MM.1S (cell line): ENCODE results near the gene TCEANC.

Experiments used
- DNase-seq: peaks from one replicate; pipeline ENCODE4 v3.0.0-alpha.2; 2015
- H2AFZ ChIP-seq: fragments of 300-600 bp; sonication (generic); 2 replicates; pipeline ENCODE4 v1.6.0; 2016; ENCODE audit warnings: antibody characterized with exemption, low read length
- H3F3A ChIP-seq: fragments of 300-600 bp; sonication (generic); 2 replicates; pipeline ENCODE4 v1.6.1; 2016; ENCODE audit warnings: mild to moderate bottlenecking, antibody characterized with exemption, low read length, moderate library complexity, mixed read lengths; ENCODE audit not compliant: insufficient read depth
- H3K27ac ChIP-seq: fragments of 300-600 bp; sonication (generic); 2 replicates; pipeline ENCODE4 v1.5.1; 2016; ENCODE audit warnings: mild to moderate bottlenecking, low read length
- H3K27me3 ChIP-seq: fragments of 300-600 bp; sonication (generic); replicated peaks from 2 replicates; pipeline ENCODE4 v1.6.0; 2016; ENCODE audit warnings: low read length; ENCODE audit not compliant: insufficient read depth
- H3K36me3 ChIP-seq: fragments of 300-600 bp; sonication (generic); replicated peaks from 2 replicates; pipeline ENCODE4 v1.6.1; 2016; ENCODE audit warnings: mild to moderate bottlenecking, low read length, mixed read lengths; ENCODE audit not compliant: insufficient read depth
- H3K4me1 ChIP-seq: fragments of 300-600 bp; sonication (generic); 2 replicates; pipeline ENCODE4 v1.6.1; 2016; ENCODE audit warnings: low read length, mixed read lengths
- H3K4me2 ChIP-seq: fragments of 300-600 bp; sonication (generic); 2 replicates; pipeline ENCODE4 v1.6.0; 2016; ENCODE audit warnings: low read depth, low read length
- H3K4me3 ChIP-seq: fragments of 300-600 bp; sonication (generic); 2 replicates; pipeline ENCODE4 v1.5.1; 2016; ENCODE audit warnings: low read length, mixed read lengths
- H3K79me2 ChIP-seq: fragments of 300-600 bp; sonication (generic); 2 replicates; pipeline ENCODE4 v1.6.1; 2016; ENCODE audit warnings: mixed run types, low read length, mixed read lengths
- H3K9ac ChIP-seq: fragments of 300-600 bp; sonication (generic); 2 replicates; pipeline ENCODE4 v1.6.1; 2016; ENCODE audit warnings: low read length, mixed read lengths
- H3K9me2 ChIP-seq: fragments of 300-600 bp; sonication (generic); replicated peaks from 2 replicates; pipeline ENCODE4 v1.6.1; 2016; ENCODE audit warnings: mild to moderate bottlenecking, low read length, mixed read lengths; ENCODE audit not compliant: insufficient read depth
- H3K9me3 ChIP-seq: fragments of 300-600 bp; sonication (generic); replicated peaks from 2 replicates; pipeline ENCODE4 v1.6.1; 2016; ENCODE audit warnings: mild to moderate bottlenecking, low read length, mixed read lengths; ENCODE audit not compliant: insufficient read depth
- H4K20me1 ChIP-seq: fragments of 300-600 bp; sonication (generic); 2 replicates; pipeline ENCODE4 v1.6.1; 2016; ENCODE audit warnings: mild to moderate bottlenecking, low read length, moderate library complexity, mixed read lengths; ENCODE audit not compliant: insufficient read depth
- EZH2 ChIP-seq: fragments of 300-600 bp; sonication (generic); optimal IDR thresholded peaks from 2 replicates; pipeline ENCODE3; 2017; ENCODE audit warnings: low read depth, mild to moderate bottlenecking, antibody characterized with exemption, low read length, mixed read lengths
- EZH2phosphoT487 ChIP-seq: fragments of 300-600 bp; sonication (generic); IDR thresholded peaks from 2 replicates; pipeline ENCODE4 v1.6.1; 2018; ENCODE audit warnings: antibody characterized with exemption, low read length
- TF ChIP-seq, protein P1 (sequence below): fragments of 300-600 bp; sonication (generic); IDR thresholded peaks from 2 replicates; pipeline ENCODE4 v1.5.1; 2016; ENCODE audit warnings: antibody characterized with exemption, low read length, mixed read lengths

Gene TCEANC

DNA sequence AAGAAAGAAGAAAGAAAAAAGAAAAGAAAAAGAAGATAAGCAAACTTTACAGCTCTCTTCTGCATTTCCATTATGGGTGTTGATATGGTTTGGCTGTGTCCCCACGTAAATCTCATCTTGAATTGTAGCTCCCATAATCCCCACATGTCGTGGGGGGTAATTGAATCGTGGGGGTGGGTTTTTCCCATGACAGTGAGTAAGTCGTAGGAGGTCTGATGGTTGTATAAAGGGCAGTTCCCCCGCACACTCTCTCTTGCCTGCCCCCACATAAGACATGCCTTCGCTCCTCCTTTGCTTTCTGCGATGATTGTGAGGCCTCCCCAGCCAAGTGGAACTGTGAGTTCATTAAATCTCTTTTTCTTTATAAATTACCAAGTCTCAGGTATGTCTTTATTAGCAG lies 28.7 kb downstream of the TCEANC start:
- Histone ChIP-seq H3K4me2 (no peak overlapping the region), H3K4me1 (no peaks in the 10 kb centered on the region), H3K27ac (no peak overlapping the region), H3K9ac (no peak overlapping the region), H3K36me3 (no peaks in the 10 kb centered on the region), H3K9me2 (no peaks in the 10 kb centered on the region), H3K4me3 (no peak overlapping the region), H3F3A (no peaks in the 10 kb centered on the region), H3K27me3 (no peaks in the 10 kb centered on the region), H4K20me1 (no peaks in the 10 kb centered on the region), H3K79me2 (no peaks in the 10 kb centered on the region), H2AFZ (no peak overlapping the region), H3K9me3 (no peaks in the 10 kb centered on the region)
- no peak for DNase-seq
- TF ChIP-seq EZH2 (no peak), EZH2phosphoT487 (no peak)
- TF ChIP-seq, protein P1, sequence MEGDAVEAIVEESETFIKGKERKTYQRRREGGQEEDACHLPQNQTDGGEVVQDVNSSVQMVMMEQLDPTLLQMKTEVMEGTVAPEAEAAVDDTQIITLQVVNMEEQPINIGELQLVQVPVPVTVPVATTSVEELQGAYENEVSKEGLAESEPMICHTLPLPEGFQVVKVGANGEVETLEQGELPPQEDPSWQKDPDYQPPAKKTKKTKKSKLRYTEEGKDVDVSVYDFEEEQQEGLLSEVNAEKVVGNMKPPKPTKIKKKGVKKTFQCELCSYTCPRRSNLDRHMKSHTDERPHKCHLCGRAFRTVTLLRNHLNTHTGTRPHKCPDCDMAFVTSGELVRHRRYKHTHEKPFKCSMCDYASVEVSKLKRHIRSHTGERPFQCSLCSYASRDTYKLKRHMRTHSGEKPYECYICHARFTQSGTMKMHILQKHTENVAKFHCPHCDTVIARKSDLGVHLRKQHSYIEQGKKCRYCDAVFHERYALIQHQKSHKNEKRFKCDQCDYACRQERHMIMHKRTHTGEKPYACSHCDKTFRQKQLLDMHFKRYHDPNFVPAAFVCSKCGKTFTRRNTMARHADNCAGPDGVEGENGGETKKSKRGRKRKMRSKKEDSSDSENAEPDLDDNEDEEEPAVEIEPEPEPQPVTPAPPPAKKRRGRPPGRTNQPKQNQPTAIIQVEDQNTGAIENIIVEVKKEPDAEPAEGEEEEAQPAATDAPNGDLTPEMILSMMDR = no peak

DNA sequence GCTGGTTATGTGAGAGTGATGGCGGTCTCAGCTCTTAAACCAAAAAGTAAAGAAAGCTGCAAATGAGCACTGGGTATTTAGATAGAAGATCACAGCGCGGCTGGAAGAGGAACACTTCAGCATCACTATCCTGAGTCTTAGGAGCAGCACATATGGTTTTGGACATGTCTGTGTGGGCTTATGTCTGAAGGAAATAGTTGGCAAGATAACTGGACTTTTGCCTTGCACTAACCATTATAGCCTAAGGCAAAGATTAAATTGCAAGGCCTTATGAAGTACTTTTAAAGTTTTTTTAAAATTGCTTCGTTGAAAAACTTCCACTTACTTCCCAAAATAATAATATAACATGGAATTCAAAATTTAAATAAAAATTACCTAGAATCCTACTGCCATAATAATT lies 31.4 kb downstream of the TCEANC start:
- Histone ChIP-seq H3K79me2 (peaks cover 5% of the 10 kb centered on the region), H3K4me1 (peaks cover 6% of the 10 kb centered on the region; the same call in 1 of the 2 replicates), H3F3A (no peaks in the 10 kb centered on the region), H3K27me3 (no peaks in the 10 kb centered on the region), H3K9me2 (no peaks in the 10 kb centered on the region), H3K4me3 (no peak overlapping the region), H3K9me3 (no peaks in the 10 kb centered on the region), H3K9ac (no peak overlapping the region), H3K27ac (no peak overlapping the region), H3K36me3 (no peaks in the 10 kb centered on the region), H3K4me2 (no peak overlapping the region), H4K20me1 (no peaks in the 10 kb centered on the region), H2AFZ (no peak overlapping the region)
- DNase-seq = no peak
- TF ChIP-seq EZH2phosphoT487 (no peak), EZH2 (no peak)
- TF ChIP-seq, protein P1 = no peak

DNA sequence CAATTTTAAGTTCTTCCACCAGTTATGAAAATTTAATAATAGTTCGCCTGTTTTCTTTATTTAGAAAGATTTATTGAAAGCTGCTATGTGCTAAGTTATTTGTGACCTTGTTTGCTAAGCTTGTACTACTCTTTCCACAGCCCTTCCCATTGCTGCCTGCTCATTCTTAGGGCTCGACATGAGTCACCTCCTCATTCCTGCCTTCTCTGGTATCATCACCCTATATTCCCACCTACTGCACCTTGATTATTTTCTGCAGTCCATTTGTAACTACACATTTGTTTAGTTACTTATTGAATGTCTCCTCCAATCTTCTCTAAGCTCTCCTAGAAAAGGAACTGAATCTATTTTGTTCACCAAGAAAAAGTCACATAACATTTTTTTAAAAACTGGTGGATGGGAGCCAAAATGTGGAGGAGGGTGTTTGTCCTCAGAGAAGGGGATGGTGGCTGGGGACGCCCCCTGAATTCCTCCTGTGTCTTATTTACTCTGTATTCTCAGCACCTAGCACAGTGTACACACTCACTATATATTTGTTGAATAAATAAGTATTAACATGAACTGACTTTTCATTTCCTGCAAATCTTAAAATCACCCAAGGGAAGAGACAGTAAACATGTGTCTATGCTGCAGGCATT lies 32.3 kb downstream of the TCEANC start:
- DNase-seq = no peak
- no peaks in the 10 kb centered on the region for H3K27me3 ChIP-seq
- TF ChIP-seq, protein P1 = no peak
- no peak for TF ChIP-seq EZH2phosphoT487
- TF ChIP-seq EZH2 = no peak

More for the DNA sequence above, 32.3 kb downstream of the TCEANC start:
- no peaks in the 10 kb centered on the region for H3F3A ChIP-seq
- no peaks in the 10 kb centered on the region for H3K9me3 ChIP-seq
- no peak overlapping the region for H3K9ac ChIP-seq
- H3K9me2 ChIP-seq = no peaks in the 10 kb centered on the region
- H3K27ac ChIP-seq = no peak overlapping the region
- H3K36me3 ChIP-seq = no peaks in the 10 kb centered on the region
- no peak overlapping the region for H2AFZ ChIP-seq
- peaks cover 13% of the 10 kb centered on the region for H3K79me2 ChIP-seq
- peaks cover 6% of the 10 kb centered on the region; the same call in 1 of the 2 replicates for H3K4me1 ChIP-seq
- no peak overlapping the region for H3K4me2 ChIP-seq
- no peak overlapping the region for H3K4me3 ChIP-seq
- H4K20me1 ChIP-seq = no peaks in the 10 kb centered on the region
